ENCODE measurements around the gene MINDY4.

DNA sequence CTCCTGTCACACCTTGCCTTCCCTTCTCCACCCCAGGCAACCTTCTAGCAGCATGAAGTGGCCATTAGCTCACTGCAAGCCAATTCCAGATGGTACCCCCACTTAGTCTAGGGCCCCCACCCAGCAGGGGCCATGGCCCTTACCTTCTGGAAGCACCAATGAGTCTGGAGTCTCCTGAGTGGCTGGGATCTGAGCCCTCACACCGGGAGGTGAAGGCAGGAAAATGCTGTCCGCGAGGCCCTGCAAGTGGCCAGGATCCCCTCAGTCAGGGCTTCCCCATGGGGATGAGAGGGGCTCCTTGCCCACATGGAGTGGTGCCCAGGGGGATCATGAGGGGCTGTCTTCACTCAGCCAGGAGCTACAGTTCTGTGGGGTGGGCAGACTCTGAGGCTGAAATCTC lies 145.0 kb downstream of the MINDY4 start:
- TF ChIP-seq CREB1 (CRISPR knock-in tag; IDR thresholded peaks at IDR 0.05), result no peak
- no peak for TF ChIP-seq IRF1 (CRISPR knock-in tag; IDR thresholded peaks at IDR 0.05)
- TF ChIP-seq ZNF396 (CRISPR knock-in tag; IDR thresholded peaks at IDR 0.05; ENCODE audit: borderline replicate concordance), result no peak
- TF ChIP-seq, protein P1, sequence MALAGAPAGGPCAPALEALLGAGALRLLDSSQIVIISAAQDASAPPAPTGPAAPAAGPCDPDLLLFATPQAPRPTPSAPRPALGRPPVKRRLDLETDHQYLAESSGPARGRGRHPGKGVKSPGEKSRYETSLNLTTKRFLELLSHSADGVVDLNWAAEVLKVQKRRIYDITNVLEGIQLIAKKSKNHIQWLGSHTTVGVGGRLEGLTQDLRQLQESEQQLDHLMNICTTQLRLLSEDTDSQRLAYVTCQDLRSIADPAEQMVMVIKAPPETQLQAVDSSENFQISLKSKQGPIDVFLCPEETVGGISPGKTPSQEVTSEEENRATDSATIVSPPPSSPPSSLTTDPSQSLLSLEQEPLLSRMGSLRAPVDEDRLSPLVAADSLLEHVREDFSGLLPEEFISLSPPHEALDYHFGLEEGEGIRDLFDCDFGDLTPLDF (CRISPR knock-in tag; IDR thresholded peaks at IDR 0.05), result no peak
- TF ChIP-seq, protein P2, sequence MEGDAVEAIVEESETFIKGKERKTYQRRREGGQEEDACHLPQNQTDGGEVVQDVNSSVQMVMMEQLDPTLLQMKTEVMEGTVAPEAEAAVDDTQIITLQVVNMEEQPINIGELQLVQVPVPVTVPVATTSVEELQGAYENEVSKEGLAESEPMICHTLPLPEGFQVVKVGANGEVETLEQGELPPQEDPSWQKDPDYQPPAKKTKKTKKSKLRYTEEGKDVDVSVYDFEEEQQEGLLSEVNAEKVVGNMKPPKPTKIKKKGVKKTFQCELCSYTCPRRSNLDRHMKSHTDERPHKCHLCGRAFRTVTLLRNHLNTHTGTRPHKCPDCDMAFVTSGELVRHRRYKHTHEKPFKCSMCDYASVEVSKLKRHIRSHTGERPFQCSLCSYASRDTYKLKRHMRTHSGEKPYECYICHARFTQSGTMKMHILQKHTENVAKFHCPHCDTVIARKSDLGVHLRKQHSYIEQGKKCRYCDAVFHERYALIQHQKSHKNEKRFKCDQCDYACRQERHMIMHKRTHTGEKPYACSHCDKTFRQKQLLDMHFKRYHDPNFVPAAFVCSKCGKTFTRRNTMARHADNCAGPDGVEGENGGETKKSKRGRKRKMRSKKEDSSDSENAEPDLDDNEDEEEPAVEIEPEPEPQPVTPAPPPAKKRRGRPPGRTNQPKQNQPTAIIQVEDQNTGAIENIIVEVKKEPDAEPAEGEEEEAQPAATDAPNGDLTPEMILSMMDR (IDR thresholded peaks at IDR 0.05), result no peak
- TF ChIP-seq NR2C2 (CRISPR knock-in tag; IDR thresholded peaks at IDR 0.05), result no peak
- TF ChIP-seq, protein P3, sequence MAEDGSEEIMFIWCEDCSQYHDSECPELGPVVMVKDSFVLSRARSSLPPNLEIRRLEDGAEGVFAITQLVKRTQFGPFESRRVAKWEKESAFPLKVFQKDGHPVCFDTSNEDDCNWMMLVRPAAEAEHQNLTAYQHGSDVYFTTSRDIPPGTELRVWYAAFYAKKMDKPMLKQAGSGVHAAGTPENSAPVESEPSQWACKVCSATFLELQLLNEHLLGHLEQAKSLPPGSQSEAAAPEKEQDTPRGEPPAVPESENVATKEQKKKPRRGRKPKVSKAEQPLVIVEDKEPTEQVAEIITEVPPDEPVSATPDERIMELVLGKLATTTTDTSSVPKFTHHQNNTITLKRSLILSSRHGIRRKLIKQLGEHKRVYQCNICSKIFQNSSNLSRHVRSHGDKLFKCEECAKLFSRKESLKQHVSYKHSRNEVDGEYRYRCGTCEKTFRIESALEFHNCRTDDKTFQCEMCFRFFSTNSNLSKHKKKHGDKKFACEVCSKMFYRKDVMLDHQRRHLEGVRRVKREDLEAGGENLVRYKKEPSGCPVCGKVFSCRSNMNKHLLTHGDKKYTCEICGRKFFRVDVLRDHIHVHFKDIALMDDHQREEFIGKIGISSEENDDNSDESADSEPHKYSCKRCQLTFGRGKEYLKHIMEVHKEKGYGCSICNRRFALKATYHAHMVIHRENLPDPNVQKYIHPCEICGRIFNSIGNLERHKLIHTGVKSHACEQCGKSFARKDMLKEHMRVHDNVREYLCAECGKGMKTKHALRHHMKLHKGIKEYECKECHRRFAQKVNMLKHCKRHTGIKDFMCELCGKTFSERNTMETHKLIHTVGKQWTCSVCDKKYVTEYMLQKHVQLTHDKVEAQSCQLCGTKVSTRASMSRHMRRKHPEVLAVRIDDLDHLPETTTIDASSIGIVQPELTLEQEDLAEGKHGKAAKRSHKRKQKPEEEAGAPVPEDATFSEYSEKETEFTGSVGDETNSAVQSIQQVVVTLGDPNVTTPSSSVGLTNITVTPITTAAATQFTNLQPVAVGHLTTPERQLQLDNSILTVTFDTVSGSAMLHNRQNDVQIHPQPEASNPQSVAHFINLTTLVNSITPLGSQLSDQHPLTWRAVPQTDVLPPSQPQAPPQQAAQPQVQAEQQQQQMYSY (CRISPR knock-in tag; IDR thresholded peaks at IDR 0.05), result no peak

All from WTC11 (cell line).